Adrenal gland (tissue), 5 donors: ENCODE data around the gene GAGE12J.

Source experiments
- POLR2A ChIP-seq, 2 donors: fragments of 450-650 bp; IDR thresholded peaks; one replicate each; pipeline ENCODE4 v1.6.1; 2017; ENCODE audit warnings: antibody characterized with exemption in 2 of 2, mild to moderate bottlenecking in 2 of 2, moderate library complexity in 1 of 2
- TF ChIP-seq, protein P1 (sequence below), 6 experiments: fragments of 450-650 bp in 4 of 6; fragments of 200-600 bp in 2 of 6; sonication (generic) in 1 of 6; IDR thresholded peaks; 1 replicate in 5 of 6; 2 replicates in 1 of 6; pipeline versions ENCODE4 v1.5.1 to v1.8.0; 2016 to 2021; ENCODE audit warnings: antibody characterized with exemption in 6 of 6, mild to moderate bottlenecking in 2 of 6, moderate library complexity in 1 of 6
- donor health status: DM: no; HTN: no; CAD: no.

DNA sequence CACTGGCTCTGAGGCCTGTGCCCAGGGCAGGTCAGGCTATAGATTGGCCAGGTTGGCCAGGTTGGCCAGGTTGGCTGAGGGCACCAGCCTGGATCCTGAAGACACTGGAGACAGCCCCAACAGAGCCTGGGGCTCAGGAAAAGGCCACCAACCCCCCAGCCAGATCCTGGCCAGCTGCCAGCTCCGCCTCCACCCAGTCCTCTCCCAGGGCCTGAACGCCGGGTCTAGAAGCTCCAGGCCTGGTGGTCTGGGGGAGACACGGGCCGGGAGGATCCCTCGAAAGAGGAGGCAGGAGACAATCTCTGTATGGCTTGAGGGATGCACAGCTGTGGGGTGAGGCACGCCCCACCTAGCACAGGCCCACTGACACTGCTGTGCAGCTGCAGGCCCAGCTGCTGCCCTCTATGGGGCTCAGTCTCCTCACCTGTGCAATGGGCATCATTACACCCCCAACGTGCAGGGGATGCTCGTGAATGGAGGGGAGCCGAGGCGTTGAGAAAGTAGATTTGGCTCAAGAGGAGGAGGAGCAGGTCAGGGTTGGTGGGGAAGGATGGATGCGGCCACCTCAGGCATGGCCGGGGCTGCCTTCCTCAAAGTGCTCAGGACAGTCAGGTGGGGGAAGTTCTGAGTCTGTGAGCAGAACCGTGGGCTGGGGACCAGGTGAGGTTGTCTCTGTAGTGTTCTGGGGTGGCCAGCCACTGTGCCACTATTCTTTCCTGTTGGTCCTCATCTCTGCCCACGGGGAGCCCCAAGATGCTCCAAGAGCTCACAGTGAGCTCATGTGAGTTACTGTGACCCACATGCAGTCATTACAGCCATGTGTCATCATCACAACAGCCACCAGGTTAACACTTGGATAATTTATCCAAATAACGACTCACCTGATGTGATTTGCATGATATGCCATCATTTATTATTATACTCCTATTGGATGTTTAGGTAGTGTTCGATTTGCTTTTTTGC, 29.2 kb upstream of the GAGE12J start:
- TF ChIP-seq, protein P1, sequence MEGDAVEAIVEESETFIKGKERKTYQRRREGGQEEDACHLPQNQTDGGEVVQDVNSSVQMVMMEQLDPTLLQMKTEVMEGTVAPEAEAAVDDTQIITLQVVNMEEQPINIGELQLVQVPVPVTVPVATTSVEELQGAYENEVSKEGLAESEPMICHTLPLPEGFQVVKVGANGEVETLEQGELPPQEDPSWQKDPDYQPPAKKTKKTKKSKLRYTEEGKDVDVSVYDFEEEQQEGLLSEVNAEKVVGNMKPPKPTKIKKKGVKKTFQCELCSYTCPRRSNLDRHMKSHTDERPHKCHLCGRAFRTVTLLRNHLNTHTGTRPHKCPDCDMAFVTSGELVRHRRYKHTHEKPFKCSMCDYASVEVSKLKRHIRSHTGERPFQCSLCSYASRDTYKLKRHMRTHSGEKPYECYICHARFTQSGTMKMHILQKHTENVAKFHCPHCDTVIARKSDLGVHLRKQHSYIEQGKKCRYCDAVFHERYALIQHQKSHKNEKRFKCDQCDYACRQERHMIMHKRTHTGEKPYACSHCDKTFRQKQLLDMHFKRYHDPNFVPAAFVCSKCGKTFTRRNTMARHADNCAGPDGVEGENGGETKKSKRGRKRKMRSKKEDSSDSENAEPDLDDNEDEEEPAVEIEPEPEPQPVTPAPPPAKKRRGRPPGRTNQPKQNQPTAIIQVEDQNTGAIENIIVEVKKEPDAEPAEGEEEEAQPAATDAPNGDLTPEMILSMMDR (IDR thresholded peaks at IDR 0.05): no peak
- TF ChIP-seq POLR2A (IDR thresholded peaks at IDR 0.05): no peak
